Testis (tissue), 3 donors: Measurements from ENCODE around the gene HECA. TPM values are rescaled to one million over a fixed set of nuclear protein-coding genes. Genes with fewer than 3 reads are reported as not detected.

Experiments
- DNase-seq: peaks from one replicate; pipeline ENCODE4 v3.0.0-alpha.2; 2019
- H3K27ac ChIP-seq, 2 donors: fragments of 200-600 bp; sonication (generic); one replicate each; pipeline ENCODE4 v1.5.1; 2019
- H3K27me3 ChIP-seq: fragments of 200-600 bp; sonication (generic); one replicate; pipeline ENCODE4 v1.5.1; 2019
- H3K36me3 ChIP-seq: fragments of 200-600 bp; sonication (generic); one replicate; pipeline ENCODE4 v1.5.1; 2017; ENCODE audit warnings: low read depth; ENCODE audit errors: missing control alignments
- H3K4me1 ChIP-seq: fragments of 200-600 bp; sonication (generic); one replicate; pipeline ENCODE4 v1.5.1; 2019
- H3K4me3 ChIP-seq, 2 donors: fragments of 200-600 bp; sonication (generic); one replicate each; pipeline ENCODE4 v1.5.1; 2017 to 2019
- H3K9me3 ChIP-seq: fragments of 200-600 bp; sonication (generic); one replicate; pipeline ENCODE4 v1.5.1; 2017
- CTCF ChIP-seq, 3 experiments: fragments of 450-650 bp in 2 of 3; fragments of 200-600 bp in 1 of 3; sonication (generic) in 1 of 3; IDR thresholded peaks; one replicate each; pipeline ENCODE4 v1.5.1; 2016 to 2019; ENCODE audit warnings: antibody characterized with exemption in 3 of 3, mild to moderate bottlenecking in 2 of 3, moderate library complexity in 1 of 3
- POLR2A ChIP-seq: fragments of 450-650 bp; IDR thresholded peaks from one replicate; pipeline ENCODE4 v1.6.1; 2017; ENCODE audit warnings: antibody characterized with exemption, mild to moderate bottlenecking, moderate library complexity
- WGBS, 2 donors: methylation state at CpG; one replicate each; pipeline ENCODE4 v1.1.5; 2018; 5-methylcytosine and 5-hydroxymethylcytosine counted together
- intact Hi-C: fragments of 100-400 bp; cut with DNase I; formaldehyde crosslinking; loops from one replicate; pipeline ENCODE4 v1.15.1; 2023; ENCODE audit warnings: low total_unique reads
- polyA plus RNA-seq: library from polyadenylated mRNA; stranded (reverse); fragments of 350-450 nt; fragmentation: Illumina TruSeq; extraction: RNeasy Lipid Tissue Mini Kit (QIAGEN cat#74804); gene quantifications from one replicate; pipeline ENCODE4 v1.2.3, GENCODE V29; 2014; ENCODE audit warnings: low read depth, low replicate concordance; ENCODE audit not compliant: insufficient read depth
- total RNA-seq, 2 donors: library from RNA; depleted of rRNA; stranded (reverse); fragments of >200 nt; gene quantifications; one replicate each; pipeline ENCODE4 v1.2.3, GENCODE V29; 2016

HECA gene
- total and polyA plus RNA-seq, 3 donors from 2014 or later, result 19.1 to 47.4 (median 40.2) TPM

DNA sequence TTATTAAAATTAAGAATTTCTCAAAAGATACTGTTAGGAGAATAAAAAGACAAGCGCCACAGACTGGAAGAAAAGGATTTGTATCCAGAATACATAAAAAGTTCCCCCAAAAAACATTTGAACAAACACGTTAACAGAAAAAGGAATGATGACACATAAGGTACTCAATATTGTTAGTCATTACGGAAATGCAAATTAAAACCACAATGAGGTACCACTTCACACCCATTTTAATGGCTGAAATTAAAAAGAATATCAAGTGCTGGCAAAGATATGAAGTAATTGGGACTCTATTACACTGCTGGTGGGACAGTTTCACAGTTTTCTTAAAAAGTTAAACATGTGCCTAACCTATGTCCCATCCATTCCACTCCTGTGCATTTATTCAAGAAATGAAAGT is 51.4 kb downstream of the HECA start:
- no peak for DNase-seq
- no peak for TF ChIP-seq CTCF (IDR thresholded peaks at IDR 0.05)
- TF ChIP-seq POLR2A, result no peak
- H3K4me1 ChIP-seq, result no peaks in the 10 kb centered on the region
- WGBS, 2 donors, result 84 to 86% methylated on average over 3 of the region's 3 CpGs
- H3K36me3 ChIP-seq, result no peaks in the 10 kb centered on the region
- no peak overlapping the region for H3K4me3 ChIP-seq
- H3K27me3 ChIP-seq, result no peaks in the 10 kb centered on the region
- H3K9me3 ChIP-seq, result no peaks in the 10 kb centered on the region
- H3K27ac ChIP-seq, result no peak overlapping the region
- intact Hi-C loops, result no loop called here

- no peaks in the 10 kb centered on the region for H3K4me1 ChIP-seq
- no peak overlapping the region for H3K27ac ChIP-seq
- H3K9me3 ChIP-seq, result no peaks in the 10 kb centered on the region
- H3K4me3 ChIP-seq, result no peak overlapping the region
- H3K27me3 ChIP-seq, result no peaks in the 10 kb centered on the region
- no peak for TF ChIP-seq POLR2A
- TF ChIP-seq CTCF (IDR thresholded peaks at IDR 0.05), result no peak
- DNase-seq, result no peak
- H3K36me3 ChIP-seq, result no peaks in the 10 kb centered on the region
- intact Hi-C loops, result no loop called here
- WGBS, 2 donors, result 77 to 80% methylated on average over 1 of the region's 1 CpG
Observed at GRCh38 chr6:139186692-139187091, 51.8 kb downstream of the HECA start.

GRCh38 chr6:139187489-139187888 is 52.6 kb downstream of the HECA start:
- intact Hi-C loops, result no loop called here
- 59 to 63% methylated on average over 4 of the region's 4 CpGs for WGBS, 2 donors
- no peaks in the 10 kb centered on the region for H3K27me3 ChIP-seq

GRCh38 chr6:139189665-139190064 is 54.8 kb downstream of the HECA start:
- WGBS, 2 donors, result 81 to 85% methylated on average over 3 of the region's 3 CpGs
- intact Hi-C loops, result no loop called here
- no peaks in the 10 kb centered on the region for H3K4me1 ChIP-seq
- no peaks in the 10 kb centered on the region for H3K27me3 ChIP-seq
- DNase-seq, result no peak
- H3K9me3 ChIP-seq, result no peaks in the 10 kb centered on the region
- no peaks in the 10 kb centered on the region for H3K36me3 ChIP-seq
- H3K27ac ChIP-seq, result no peak overlapping the region
- H3K4me3 ChIP-seq, result no peak overlapping the region
- TF ChIP-seq CTCF (IDR thresholded peaks at IDR 0.05) (no peak), POLR2A (no peak)

More at GRCh38 chr6:139187489-139187888, 52.6 kb downstream of the HECA start:
- Histone ChIP-seq H3K36me3 (no peaks in the 10 kb centered on the region), H3K9me3 (no peaks in the 10 kb centered on the region), H3K27ac (no peak overlapping the region), H3K4me1 (no peaks in the 10 kb centered on the region), H3K4me3 (no peak overlapping the region)
- DNase-seq, result no peak
- TF ChIP-seq POLR2A, result no peak

GRCh38 chr6:139194740-139195139 is 59.9 kb downstream of the HECA start:
- H3K4me1 ChIP-seq, result no peaks in the 10 kb centered on the region
- H3K4me3 ChIP-seq, result no peak overlapping the region
- WGBS, 2 donors, result 54 to 68% methylated on average over 3 of the region's 3 CpGs
- TF ChIP-seq POLR2A, result no peak
- TF ChIP-seq CTCF (IDR thresholded peaks at IDR 0.05), result no peak
- H3K9me3 ChIP-seq, result no peaks in the 10 kb centered on the region
- no peak overlapping the region for H3K27ac ChIP-seq
- no peaks in the 10 kb centered on the region for H3K27me3 ChIP-seq
- no peak for DNase-seq
- H3K36me3 ChIP-seq, result no peaks in the 10 kb centered on the region
- intact Hi-C loops, result no loop called here
